ENCODE results near the gene PRR18. TPM values are rescaled to one million over a fixed set of nuclear protein-coding genes. Genes with fewer than 3 reads are reported as not detected.

Gene PRR18
- total RNA-seq, 1 experiment from 2014 or later: not detected

DNA sequence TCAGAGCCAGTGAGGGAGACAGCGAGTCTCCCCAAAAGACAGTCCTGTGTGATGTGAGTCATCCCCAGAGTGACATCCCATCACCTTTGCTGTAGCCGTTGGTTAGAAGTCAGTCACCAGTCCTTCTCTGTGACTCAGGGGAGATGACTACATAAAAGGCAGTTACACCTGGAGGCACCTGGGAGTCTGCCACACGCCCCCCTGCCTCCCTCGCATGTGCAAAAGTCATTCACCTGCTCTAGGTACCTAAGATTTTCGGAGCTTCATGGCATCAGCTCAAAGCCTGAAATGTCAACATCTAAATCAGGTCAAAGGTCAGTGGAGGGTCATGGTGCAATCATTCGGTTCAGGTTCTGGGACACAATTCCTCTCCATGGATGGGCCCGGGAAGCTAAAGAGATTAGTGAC lies 50.3 kb downstream of the PRR18 start:
- POLR2A ChIA-PET (ENCODE audit: unreplicated experiment): no interaction called here

More for the DNA sequence above, 50.3 kb downstream of the PRR18 start:
- Histone ChIP-seq H4K20me1 (ENCODE audit: insufficient read depth) (no peaks in the 10 kb centered on the region), H3K36me3 (ENCODE audit: low read depth) (no peaks in the 10 kb centered on the region), H3K9me3 (ENCODE audit: insufficient read depth, low read depth) (no peaks in the 10 kb centered on the region), H3K27me3 (ENCODE audit: insufficient read depth, low read depth) (peaks cover 4% of the 10 kb centered on the region; the same call in 1 of the 2 replicates), H3F3A (ENCODE audit: insufficient read depth, low read depth) (no peaks in the 10 kb centered on the region), H2AFZ (no peak overlapping the region), H3K4me3 (no peak overlapping the region), H3K27ac (no peak overlapping the region), H3K4me1 (replicated peaks; ENCODE audit: insufficient read depth) (no peaks in the 10 kb centered on the region), H3K79me2 (ENCODE audit: low read depth) (no peaks in the 10 kb centered on the region), H3K9me2 (ENCODE audit: insufficient read depth) (no peaks in the 10 kb centered on the region), H3K4me2 (no peak overlapping the region)
- TF ChIP-seq, protein P1, sequence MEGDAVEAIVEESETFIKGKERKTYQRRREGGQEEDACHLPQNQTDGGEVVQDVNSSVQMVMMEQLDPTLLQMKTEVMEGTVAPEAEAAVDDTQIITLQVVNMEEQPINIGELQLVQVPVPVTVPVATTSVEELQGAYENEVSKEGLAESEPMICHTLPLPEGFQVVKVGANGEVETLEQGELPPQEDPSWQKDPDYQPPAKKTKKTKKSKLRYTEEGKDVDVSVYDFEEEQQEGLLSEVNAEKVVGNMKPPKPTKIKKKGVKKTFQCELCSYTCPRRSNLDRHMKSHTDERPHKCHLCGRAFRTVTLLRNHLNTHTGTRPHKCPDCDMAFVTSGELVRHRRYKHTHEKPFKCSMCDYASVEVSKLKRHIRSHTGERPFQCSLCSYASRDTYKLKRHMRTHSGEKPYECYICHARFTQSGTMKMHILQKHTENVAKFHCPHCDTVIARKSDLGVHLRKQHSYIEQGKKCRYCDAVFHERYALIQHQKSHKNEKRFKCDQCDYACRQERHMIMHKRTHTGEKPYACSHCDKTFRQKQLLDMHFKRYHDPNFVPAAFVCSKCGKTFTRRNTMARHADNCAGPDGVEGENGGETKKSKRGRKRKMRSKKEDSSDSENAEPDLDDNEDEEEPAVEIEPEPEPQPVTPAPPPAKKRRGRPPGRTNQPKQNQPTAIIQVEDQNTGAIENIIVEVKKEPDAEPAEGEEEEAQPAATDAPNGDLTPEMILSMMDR (conservative IDR thresholded peaks at IDR 0.05): no peak
- no peak for TF ChIP-seq EZH2 (IDR thresholded peaks at IDR 0.05; ENCODE audit: low read depth)
- CTCF ChIA-PET: no interaction called here
- no peak for DNase-seq
- intact Hi-C loops (cut with micrococcal nuclease; ENCODE audit: unreplicated experiment): no loop called here
- no TSS peak for BruUV-seq (replicated peaks)

Other genes starting within 250 kb of the PRR18 start
- gene TBXT, start 140.5 kb downstream of the PRR18 start, total RNA-seq (2021): not detected in 2 replicates
- 31.5 and 39.9 TPM in 2 replicates for gene SFT2D1, start 34.2 kb upstream of the PRR18 start, total RNA-seq (2021)
- 7.4 and 13.3 TPM in 2 replicates for gene MPC1, start 74.5 kb upstream of the PRR18 start, total RNA-seq (2021)

Data from PC-9 (cell line).